Nephron (organoid): Measurements from ENCODE around the gene TUFT1.

ENCODE experiments used
- H3K27ac Mint-ChIP-seq, 3 experiments: 2 replicates each; pipeline ENCODE4 v1.8.0; 2020; ENCODE audit warnings: mixed read lengths in 3 of 3, mild to moderate bottlenecking in 2 of 3, moderate library complexity in 1 of 3
- H3K27me3 Mint-ChIP-seq: 2 replicates; pipeline ENCODE4 v1.8.0; 2021; ENCODE audit warnings: low read depth, mild to moderate bottlenecking, moderate library complexity, mixed read lengths
- H3K36me3 Mint-ChIP-seq: 2 replicates; pipeline ENCODE4 v1.8.0; 2020; ENCODE audit warnings: low read depth, mixed read lengths
- H3K4me1 Mint-ChIP-seq: 2 replicates; pipeline ENCODE4 v1.8.0; 2020; ENCODE audit warnings: mixed read lengths
- H3K4me3 Mint-ChIP-seq, 3 experiments: 2 replicates each; pipeline ENCODE4 v1.8.0; 2020; ENCODE audit warnings: mild to moderate bottlenecking in 3 of 3, mixed read lengths in 3 of 3, moderate library complexity in 2 of 3
- H3K9me3 Mint-ChIP-seq: 2 replicates; pipeline ENCODE4 v1.8.0; 2020; ENCODE audit warnings: mixed read lengths
- CTCF ChIP-seq, 3 experiments: fragments of 200-600 bp; sonication (generic); IDR thresholded peaks; one replicate each; pipeline ENCODE4 v1.5.0; 2021; ENCODE audit warnings: antibody characterized with exemption in 3 of 3; ENCODE audit not compliant: unreplicated experiment in 3 of 3

TUFT1 gene

GRCh38 chr1:151495316-151495715 lies 44.8 kb upstream of the TUFT1 start:
- Mint-ChIP-seq H3K4me3 (no peak overlapping the region), H3K4me1 (peaks cover 19% of the 10 kb centered on the region), H3K27ac (peak overlapping the region in 2 of 3 experiments; percentile 29 to 72), H3K27me3 (peaks cover 15% of the 10 kb centered on the region), H3K9me3 (no peaks in the 10 kb centered on the region), H3K36me3 (no peaks in the 10 kb centered on the region)
- no peak for TF ChIP-seq CTCF (IDR thresholded peaks at IDR 0.05; ENCODE audit: unreplicated experiment in 3 of 3)

- Mint-ChIP-seq H3K9me3 (no peaks in the 10 kb centered on the region), H3K4me1 (peaks cover 14% of the 10 kb centered on the region), H3K36me3 (no peaks in the 10 kb centered on the region), H3K4me3 (no peak overlapping the region), H3K27me3 (peaks cover 16% of the 10 kb centered on the region), H3K27ac (no peak overlapping the region)
- TF ChIP-seq CTCF (IDR thresholded peaks at IDR 0.05; ENCODE audit: unreplicated experiment in 3 of 3), result no peak
Measured at GRCh38 chr1:151499365-151499764, 40.7 kb upstream of the TUFT1 start.

DNA sequence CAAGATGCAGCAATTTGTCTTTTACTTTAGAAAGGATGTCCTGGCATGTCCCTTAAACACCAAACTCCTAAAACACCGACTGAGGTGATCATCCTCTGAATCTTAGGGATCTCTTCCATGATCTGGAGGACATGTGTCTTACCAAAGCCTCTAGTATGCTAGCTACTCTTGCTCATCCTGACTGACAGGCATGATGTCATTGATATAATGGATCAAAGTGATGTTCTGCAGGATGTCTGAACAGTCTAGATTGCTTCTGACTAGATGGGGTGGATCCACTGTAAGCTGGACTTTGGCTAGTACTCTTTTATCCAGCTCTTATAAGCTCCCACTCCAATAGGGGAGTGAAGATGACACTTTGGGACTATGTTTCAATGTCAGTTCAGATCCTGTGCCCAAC lies 40.2 kb upstream of the TUFT1 start:
- TF ChIP-seq CTCF (IDR thresholded peaks at IDR 0.05; ENCODE audit: unreplicated experiment in 3 of 3), result no peak
- Mint-ChIP-seq H3K27me3 (peaks cover 20% of the 10 kb centered on the region), H3K9me3 (no peaks in the 10 kb centered on the region), H3K4me3 (no peak overlapping the region), H3K36me3 (no peaks in the 10 kb centered on the region), H3K4me1 (peaks cover 8% of the 10 kb centered on the region), H3K27ac (no peak overlapping the region)

DNA sequence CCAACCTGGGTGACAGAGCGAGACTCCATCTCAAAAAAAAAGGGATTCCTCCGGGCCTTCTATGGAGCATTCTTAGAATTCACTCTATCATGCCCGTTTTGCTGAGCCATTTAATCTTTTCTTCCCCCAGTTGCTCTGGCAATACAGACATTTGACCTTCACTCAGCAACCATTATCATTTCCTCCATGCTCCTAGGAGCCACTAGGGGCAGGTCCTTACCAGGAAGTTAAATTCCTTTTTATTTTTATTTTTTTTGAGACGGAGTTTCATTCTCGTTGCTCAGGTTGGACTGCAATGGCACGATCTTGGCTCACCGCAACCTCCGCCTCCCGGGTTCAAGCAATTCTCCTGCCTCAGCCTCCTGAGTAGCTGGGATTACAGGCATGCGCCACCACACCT lies 38.6 kb upstream of the TUFT1 start:
- H3K9me3 Mint-ChIP-seq, result no peaks in the 10 kb centered on the region
- no peaks in the 10 kb centered on the region for H3K36me3 Mint-ChIP-seq
- peaks cover 23% of the 10 kb centered on the region for H3K27me3 Mint-ChIP-seq
- H3K27ac Mint-ChIP-seq, result no peak overlapping the region
- no peak overlapping the region for H3K4me3 Mint-ChIP-seq
- no peaks in the 10 kb centered on the region for H3K4me1 Mint-ChIP-seq
- peak in 1 of 3 experiments; percentile 10 for TF ChIP-seq CTCF (IDR thresholded peaks at IDR 0.05; ENCODE audit: unreplicated experiment in 3 of 3)

DNA sequence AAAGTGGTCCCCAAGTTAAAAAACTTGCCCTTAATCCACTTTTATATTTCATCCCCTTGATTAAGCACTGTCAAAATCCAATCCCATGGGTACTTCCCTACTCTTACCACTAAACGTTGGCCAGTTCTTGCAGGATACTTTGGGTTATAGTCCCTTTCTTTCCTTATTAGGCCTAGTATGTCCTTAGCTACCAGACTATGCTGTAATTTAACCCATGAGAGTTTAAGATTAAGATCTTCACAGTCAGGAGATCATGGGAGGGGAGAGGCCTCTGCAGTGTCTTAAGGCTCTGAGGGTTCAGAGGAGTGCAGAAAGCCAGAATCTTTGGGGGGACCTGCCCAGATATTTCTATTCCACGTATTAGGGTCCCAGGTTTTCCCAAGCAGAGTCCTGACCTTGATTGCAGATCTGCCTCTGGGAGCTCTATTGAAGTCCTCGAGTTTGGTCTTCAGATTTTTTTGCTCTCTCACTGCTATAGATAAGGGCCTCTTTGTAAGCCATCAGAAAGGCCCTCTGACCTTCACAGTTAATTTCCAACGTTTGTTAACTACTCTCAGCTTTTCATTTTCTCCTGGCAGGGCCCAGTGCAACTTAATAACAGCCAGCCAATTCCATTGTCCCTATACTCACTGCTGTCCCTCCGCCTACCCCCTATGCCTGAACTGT lies 37.9 kb upstream of the TUFT1 start:
- Mint-ChIP-seq H3K4me3 (no peak overlapping the region), H3K27ac (peak overlapping the region in 1 of 3 experiments; percentile 18), H3K4me1 (no peaks in the 10 kb centered on the region), H3K9me3 (no peaks in the 10 kb centered on the region), H3K36me3 (no peaks in the 10 kb centered on the region), H3K27me3 (peaks cover 26% of the 10 kb centered on the region)
- TF ChIP-seq CTCF (IDR thresholded peaks at IDR 0.05; ENCODE audit: unreplicated experiment in 3 of 3), result no peak
